NCI-H526 (cell line): ENCODE data around the gene FBXW4.

Source experiments
- DNase-seq, 2 experiments: peaks; one replicate each; lab custom pipeline; 2025; lab: John Stamatoyannopoulos, UW

The FBXW4 gene, protein sequence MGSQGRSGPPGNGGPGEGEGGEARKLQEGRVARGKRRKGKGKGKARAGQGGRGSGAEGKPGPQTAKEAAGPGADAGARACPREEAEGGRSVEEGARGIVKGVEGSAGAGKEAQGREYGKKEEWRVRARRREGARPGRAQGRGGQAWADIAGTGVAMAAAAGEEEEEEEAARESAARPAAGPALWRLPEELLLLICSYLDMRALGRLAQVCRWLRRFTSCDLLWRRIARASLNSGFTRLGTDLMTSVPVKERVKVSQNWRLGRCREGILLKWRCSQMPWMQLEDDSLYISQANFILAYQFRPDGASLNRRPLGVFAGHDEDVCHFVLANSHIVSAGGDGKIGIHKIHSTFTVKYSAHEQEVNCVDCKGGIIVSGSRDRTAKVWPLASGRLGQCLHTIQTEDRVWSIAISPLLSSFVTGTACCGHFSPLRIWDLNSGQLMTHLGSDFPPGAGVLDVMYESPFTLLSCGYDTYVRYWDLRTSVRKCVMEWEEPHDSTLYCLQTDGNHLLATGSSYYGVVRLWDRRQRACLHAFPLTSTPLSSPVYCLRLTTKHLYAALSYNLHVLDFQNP

DNA sequence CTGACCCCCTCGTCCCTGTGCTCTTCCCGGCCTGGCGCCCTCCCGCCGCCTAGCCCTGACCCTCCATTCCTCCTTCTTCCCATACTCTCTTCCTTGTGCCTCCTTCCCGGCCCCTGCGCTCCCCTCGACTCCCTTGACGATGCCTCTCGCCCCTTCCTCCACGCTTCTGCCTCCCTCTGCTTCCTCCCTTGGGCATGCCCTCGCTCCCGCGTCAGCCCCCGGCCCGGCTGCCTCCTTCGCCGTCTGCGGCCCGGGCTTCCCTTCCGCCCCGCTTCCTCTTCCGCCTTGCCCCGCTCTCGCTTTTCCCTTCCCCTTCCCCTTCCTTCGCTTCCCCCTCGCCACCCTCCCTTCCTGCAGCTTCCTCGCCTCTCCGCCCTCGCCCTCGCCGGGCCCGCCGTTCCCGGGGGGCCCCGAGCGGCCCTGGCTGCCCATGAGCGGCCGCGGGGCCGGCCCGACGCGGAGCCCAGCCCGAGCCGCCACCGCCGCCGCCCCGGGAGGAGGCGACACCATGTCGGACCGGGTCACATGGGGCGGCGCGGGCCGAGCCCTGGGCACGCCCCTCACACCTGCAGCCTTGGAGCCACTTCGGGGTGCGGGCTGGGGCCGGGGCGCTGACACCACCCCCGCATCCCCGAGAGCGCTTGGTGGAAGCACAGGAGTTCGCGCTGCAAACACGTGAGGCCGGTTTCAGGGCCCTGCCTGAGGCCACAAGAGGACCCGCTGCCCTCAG lies at the start of gene FBXW4:
Gene FBXW4 (minus strand): TSS at position 497 of the 730 bp plus-strand sequence. CDS start 65 bp downstream, at position 432.
- DNase-seq: peak in 1 of 2 experiments; percentile 55

DNA sequence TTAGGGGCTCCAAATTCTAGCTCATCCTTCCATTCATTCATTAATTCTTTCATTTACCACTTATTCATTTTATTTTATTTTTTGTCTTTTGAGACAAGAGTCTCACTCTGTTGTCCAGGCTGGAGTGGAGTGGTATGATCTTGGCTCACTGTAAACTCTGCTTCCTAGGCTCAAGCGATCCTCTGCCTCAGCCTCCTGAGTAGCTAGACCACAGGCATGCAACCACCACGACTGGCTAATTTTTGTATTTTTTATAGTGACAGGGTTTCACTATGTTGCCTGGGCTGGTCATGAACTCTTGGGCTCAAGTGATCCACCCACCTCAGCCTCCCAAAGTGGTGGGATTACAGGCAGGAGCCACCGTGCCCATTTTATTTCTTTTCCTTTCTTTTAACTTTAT lies 49.3 kb upstream of the FBXW4 start:
- DNase-seq: no peak

DNA sequence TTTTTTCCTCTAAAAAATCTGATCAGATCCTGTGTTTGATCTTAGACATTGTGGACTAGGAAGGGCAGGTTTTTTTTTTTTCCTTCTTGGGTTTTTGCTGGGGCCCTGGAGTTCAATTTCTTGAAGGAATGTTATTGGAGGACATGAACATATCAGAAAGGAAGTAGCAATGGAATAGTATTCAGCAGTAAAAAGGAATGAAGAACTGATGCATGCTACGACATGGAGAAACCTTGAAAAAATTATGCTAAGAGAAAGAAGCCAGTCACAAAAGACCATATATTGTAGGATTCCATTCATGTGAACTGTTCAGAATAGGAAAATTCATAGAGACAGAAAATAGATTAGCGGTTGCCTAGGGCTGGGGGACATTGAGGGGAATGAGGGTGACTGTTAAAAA lies 47.0 kb upstream of the FBXW4 start:
- no peak for DNase-seq

DNA sequence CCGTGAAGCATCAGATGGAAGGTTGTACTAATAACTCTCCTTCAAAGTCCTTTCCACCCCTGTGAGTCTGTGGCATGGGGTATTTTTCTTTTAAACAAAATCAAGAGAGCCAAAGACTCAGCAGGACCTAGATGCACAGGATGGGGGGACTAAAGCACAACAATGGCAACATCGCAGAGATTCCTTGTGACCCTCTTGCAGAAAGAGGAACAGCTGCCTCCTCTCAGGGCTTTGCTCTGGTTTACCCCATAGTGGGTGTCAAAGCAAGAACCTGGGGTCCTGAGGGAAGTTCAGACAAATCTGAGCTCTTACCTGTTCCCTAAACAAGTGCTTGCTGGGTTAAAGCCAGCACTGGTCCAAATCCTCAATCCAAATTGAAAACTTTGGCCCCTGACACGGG lies 41.7 kb upstream of the FBXW4 start:
- no peak for DNase-seq

DNA sequence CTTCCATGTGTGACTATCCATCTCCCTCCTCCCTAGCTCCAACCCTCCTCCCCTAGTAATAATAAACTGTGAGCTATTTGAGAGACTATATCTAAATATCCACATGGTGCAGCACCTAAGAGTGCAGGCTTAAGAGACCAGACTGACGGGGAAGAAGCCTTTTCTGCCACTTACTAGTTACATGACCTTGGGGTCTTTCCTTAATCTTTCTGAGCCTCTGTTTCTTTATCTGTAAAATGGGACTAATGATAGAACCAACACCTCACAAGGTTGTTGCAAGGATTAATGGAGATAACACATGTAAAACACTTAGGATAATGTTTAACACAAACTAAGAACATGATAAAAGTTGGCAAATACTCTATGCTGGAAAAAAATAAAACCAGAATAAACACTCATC lies 37.1 kb upstream of the FBXW4 start:
- DNase-seq: no peak

DNA sequence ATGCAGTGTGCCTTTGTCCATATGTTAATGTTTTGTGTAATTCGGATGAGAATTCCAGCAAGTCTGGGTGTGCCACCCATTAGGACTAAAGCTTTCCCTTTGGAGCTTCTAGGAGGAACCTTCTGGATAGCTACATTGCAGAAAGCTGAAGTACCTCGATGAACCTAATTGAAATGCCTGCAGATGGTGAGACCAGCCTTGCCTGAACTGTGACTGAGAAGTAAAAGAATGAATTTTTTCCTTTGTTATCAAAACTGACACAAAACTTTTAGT lies 31.1 kb upstream of the FBXW4 start:
- no peak for DNase-seq

DNA sequence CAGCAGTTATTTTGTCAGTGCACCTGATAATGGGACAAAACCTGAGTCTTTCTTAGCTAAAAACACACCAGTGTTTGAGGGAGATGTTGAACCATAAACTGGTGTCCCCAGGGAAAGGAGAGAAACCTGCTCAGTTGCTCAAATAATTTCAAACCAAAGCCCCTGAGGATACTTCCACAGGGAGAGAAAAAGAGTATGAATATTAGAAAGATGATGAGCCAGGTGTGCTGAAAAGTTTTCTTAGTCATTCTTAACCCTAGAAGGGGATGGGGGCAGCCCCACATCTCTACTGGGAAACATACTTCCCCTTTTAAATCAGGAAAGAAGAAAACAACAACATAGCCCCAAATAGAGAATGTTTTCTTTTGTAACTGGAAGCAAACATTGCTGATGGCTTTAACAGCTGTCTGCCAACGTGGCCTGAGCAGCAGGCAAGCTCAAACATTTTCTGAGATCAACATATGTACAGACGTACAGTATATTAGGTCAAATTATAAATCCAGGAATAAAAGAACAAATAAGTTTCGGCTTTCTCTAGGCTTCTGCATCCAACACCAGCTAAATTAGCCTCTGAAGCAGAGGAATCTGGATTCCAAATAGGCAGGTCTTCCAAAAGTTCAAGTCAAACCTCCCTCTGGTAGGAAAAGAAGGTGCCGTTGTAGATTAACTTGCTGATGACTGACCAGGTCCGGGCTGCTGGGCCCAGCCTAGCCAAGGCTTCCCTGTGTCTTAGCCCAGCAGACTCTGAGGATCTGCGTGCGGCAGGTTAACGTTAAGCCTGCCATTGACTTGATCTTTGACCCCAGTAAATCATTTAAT lies 30.5 kb upstream of the FBXW4 start:
- peak in 1 of 2 experiments; percentile 3 for DNase-seq

DNA sequence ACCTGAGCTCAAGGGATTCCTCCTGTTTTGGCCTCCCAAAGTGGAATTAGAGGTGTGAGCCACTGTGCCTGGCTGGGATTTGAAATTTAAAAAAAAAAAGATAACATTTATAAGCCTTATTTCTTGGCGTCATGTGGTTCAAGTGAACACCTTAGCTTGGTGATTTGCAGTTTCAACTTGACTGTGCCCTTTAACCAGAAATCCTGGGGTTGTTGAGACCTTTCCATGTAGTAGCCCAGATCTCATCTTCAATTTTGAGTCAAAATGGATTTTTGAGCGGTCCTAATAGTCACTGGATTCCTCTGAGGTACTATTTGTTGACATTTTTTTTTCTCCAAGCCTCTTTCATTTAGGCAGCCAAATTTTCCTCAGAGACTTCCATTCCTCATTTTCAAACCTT lies 29.5 kb upstream of the FBXW4 start:
- no peak for DNase-seq

DNA sequence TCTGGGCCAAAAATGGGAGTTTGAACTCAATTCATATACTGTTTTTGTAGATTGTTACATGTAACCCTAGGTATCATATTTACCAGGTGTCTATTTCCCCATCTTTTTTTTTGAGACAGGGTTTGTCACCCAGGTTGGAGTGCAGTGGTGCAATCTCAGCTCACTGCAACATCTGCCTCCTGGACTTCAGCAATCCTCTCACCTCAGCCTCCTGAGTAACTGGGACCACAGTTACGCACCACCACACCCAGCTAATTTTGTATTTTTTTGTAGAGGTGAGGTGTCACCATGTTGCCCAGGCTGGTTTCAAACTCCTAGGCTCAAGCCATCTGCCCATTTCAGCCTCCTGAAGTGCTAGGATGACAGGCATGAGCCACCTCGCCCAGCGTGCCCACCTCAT lies 28.2 kb upstream of the FBXW4 start:
- DNase-seq: no peak

DNA sequence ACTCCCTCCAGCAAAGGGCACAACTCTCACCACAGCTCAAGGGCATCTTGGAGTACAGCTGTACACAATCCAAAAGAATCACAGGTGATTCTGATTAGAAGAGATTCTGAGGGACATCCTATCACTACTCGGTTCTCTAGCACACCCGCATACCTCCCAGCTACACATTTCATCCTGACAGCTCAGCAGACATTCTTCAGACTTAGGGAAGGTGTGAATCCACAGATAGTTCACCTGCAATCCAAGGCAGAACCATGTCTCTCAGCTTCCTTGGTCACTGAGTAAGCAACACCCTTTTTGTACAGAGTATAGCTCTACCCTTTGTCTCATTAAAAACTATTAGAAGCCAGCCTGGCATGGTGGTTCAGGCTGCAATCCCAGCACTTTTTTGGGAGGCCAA lies 26.8 kb upstream of the FBXW4 start:
- DNase-seq: no peak

DNA sequence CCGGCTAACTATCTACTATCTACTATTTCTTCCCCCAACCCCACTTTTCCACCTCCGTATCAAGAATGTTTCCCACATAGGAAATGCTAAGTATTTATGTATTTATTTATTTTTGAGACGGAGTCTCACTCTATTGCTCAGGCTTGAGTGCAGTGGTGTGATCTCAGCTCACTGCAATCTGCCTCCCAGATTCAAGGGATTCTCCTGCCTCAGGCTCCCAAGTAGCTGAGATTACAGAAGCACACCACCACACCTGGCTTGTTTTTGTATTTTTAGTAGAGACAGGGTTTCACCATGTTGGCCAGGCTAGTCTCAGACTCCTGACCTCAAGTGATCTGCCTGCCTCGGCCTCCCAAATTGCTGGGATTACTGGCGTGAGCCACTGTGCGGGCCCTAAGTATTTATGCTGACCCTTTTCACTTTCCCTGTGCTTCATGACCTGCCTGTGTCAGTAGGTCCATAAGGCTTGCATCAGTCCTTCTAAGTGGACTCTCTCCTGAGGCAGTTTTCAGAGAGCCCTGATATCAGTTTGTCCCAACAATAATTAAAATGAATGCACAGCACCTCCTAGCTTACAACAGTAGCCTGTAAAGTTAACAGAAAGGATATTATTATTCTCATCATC lies 25.7 kb upstream of the FBXW4 start:
- no peak for DNase-seq

DNA sequence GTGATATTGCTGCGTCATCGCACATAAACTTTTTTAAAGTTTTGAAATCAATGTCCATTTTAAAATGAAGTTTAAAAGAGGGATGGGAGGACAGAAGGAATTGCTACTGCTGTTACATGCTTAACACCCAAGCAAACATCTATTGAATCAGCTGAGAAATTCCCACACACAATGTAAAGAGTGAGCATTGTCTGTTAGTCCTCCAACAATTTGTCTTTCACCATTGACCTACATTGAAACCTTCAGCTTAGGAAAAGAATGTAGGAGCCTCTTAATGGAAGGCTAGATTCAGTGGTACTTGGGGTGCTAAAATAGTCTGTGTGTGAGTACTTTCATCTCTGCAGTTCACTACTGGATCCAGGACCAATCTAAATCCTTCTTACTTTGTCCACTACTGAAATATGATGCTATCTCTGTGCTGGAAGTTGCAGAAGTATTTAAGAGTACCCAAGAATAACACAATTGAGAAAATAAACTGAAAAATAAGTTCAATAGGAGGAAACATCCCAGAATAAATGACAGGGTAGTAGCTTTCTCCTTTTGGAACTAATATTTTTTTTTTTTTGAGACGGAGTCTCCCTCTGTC lies 23.8 kb upstream of the FBXW4 start:
- no peak for DNase-seq

DNA sequence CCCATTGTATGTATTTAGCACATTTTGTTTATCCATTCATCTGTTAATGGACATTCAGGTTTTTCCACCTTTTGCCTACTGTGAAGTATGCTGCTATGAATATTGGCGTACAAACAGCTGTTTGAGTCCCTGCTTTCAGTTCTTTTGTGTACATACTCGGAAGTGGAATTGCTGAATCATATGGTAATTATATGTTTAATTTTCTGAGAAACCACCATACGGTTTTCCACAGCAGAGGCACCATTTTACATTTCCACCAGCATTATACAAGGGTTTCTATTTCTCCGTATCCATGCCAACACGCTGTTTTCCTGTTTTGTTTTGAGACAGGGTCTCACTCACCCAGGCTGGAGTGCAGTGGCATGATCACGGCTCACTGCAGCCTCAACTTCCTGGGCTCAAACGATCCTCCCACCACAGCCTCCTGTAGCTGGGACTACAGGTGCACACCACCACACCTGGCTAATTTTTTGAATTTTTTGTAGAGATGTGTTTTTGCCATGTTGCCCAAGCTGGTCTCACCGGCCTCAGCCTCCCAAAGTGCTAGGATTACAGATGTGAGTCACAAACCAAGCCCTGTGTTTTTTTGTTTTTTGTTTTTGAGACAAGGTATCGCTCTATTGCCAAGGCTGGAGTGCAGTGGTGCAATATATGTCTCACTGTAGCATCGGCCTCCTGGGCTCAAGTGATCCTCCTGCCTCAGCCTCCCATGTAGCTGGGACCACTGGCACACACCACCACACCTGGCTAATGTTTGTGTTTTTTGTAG lies 22.1 kb upstream of the FBXW4 start:
- DNase-seq: peak; percentile 75 to 80

DNA sequence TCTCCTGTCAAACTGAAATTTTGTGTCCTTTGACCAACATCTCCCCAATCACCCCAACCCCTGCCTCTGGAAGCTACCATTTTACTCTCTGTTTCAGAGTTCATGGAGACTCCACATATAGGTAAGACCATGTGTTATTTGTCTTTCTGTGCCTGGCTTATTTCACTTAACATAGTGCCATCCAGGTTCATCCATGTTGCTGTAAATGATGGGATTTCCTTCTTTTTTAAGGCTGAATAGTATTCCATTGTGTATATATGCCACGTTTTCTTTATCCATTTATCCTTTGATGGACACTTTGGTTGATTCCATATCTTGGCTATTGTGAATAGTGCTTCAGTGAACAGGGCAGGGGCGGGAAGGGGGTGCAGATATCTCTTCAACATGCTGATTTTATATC lies 18.0 kb upstream of the FBXW4 start:
- DNase-seq: no peak

DNA sequence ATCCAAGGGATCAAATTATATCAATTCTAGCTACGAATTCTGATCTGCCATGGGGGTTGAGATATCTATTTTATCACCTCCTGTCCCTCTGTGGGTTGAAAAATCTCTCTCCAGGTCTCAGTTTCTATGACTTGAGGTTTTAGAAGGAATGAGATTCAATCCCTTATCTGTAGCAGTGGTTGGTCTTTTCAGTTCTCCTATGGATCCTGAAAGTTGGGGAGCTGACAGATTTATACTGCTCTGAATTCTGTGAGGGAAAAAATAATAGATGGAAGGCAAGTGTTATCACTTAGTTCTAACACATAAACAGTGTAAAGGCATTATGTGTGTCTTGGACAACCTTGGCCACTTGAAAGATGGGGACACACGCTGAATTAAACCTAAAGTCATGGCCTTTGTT lies 15.8 kb upstream of the FBXW4 start:
- no peak for DNase-seq

DNA sequence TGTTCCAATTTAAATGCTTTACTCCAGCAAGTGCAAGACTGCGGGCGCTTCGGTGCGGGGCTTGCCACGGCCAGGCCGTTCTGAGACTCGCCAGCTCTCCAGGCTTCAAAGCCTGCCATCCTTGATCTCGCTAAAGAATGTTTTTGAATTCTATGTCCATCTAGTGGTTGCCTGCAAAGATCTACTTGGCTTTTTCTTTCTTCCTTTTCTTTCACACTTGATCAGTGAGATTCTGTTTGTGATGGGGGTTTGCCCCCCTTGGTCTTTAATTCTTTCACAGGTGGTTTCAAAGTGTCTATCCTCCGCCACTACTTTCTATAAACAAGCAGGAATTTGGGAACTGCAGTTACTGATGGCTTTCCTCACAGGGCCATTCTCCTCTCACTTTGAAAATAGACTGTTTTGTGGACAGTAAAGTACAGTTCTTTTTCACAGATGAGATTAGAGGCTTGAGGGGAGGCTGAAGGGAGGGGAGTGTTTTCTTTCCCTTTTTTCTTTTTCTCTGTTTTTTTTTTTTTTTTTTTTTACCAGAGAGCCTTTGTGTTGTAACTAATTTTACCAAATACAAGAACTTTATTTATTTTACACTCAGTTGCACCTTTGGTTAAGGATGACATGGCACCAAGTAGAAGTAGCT lies 15.2 kb upstream of the FBXW4 start:
- no peak for DNase-seq

DNA sequence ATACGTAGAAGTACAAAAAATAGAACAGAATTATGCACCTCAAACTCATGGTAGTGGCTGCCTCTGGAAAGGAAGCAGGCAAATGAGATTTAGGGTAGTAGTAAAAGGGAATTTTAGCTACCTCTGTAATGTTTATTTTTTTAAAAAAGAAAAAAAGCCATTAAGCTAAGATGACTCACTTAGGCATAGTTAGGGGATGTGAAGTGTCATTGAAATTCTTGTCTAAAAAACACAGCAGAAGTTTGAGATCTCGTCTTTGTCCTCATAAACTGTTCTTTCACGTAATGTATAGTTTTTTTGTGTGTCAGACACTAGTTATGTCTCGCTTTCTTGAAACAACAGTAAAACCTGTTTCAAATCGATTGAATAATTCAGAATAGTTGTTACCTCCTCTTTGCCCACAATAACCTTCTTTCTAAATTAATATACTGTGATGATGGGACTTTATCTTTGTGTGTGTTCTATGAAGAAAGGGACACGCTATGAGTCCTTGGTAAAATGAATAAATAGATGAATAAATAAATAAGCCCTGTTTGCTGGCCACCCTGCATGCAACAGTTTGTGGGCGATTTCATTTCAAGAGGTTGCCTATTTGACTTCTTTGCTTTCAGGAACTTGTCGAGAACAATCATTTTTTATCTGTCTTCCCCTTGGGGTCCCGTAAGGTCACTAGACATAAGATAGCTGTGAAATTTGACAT lies 14.5 kb upstream of the FBXW4 start:
- no peak for DNase-seq

DNA sequence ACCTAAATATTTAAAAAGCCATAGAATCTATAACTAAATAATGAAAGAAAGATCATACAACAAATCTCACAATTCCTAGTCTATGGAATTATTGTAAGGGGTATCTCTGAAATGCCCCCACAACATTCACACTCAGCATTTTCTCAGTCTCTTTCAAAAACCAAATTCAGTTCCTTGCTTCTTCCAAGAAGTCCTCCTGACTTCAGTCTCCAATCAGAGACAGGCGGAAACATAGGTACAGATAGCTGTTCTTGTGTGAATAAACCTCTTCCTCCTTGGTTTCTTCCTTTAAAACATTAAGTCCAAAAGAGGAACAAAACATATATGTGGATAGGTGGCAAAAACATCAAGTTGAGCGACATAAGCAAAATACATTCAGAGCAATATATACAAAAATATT lies 13.9 kb upstream of the FBXW4 start:
- DNase-seq: no peak

DNA sequence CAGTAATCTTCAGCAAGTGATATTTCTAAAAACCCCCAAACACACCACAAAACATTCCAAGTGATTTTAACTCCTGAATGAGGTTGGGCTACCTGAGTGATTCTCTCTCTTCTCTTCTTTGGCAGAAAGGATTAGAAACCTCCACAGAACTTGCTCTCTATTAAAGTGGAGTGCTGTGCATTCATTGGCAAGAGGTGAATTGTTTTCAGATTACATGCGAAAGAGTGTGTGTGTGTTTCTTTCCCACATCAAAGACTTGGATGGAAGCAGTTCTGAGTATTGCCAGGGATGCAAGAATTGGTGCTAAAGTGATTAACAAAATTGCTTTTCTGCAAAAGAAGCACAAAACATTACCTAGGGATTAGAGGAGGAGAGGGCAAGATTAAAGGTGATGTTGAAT lies 13.1 kb upstream of the FBXW4 start:
- no peak for DNase-seq

DNA sequence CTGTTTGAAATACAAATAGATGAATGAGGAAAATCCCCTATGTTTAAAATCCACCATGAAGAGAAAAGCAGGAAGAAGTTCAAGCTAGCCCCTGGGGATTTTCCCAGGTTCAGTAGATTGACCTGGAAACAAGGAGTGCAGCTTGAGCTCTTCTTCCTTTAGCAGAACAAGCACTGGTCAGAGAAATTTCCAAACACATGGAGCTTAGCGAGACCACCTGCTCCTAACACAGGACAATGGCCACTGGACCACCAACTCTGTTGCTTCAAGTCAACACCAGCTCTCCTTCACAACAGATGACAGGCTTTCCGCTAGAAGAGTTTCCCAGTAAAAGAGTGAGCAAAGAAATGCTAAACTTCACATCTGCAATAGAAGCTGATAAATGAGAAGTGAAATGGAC lies 9.4 kb upstream of the FBXW4 start:
- DNase-seq: no peak
